Peyer's patch (tissue), 4 donors: ENCODE data around the gene FGGY.

Experiments
- POLR2A ChIP-seq, 2 donors: fragments of 450-650 bp; IDR thresholded peaks; one replicate each; pipeline ENCODE4 v1.5.1; 2017; ENCODE audit warnings: antibody characterized with exemption in 2 of 2, mild to moderate bottlenecking in 2 of 2, moderate library complexity in 2 of 2
- TF ChIP-seq, protein P1 (sequence below), 6 experiments: fragments of 450-650 bp in 4 of 6; fragments of 200-600 bp in 2 of 6; sonication (generic) in 1 of 6; IDR thresholded peaks; one replicate each; pipeline ENCODE4 v1.5.1; 2017 to 2019; ENCODE audit warnings: antibody characterized with exemption in 6 of 6, mild to moderate bottlenecking in 3 of 6, moderate library complexity in 1 of 6

GRCh38 chr1:59686170-59686569, 389.3 kb downstream of the FGGY start:
- TF ChIP-seq, protein P1, sequence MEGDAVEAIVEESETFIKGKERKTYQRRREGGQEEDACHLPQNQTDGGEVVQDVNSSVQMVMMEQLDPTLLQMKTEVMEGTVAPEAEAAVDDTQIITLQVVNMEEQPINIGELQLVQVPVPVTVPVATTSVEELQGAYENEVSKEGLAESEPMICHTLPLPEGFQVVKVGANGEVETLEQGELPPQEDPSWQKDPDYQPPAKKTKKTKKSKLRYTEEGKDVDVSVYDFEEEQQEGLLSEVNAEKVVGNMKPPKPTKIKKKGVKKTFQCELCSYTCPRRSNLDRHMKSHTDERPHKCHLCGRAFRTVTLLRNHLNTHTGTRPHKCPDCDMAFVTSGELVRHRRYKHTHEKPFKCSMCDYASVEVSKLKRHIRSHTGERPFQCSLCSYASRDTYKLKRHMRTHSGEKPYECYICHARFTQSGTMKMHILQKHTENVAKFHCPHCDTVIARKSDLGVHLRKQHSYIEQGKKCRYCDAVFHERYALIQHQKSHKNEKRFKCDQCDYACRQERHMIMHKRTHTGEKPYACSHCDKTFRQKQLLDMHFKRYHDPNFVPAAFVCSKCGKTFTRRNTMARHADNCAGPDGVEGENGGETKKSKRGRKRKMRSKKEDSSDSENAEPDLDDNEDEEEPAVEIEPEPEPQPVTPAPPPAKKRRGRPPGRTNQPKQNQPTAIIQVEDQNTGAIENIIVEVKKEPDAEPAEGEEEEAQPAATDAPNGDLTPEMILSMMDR (IDR thresholded peaks at IDR 0.05): no peak
- TF ChIP-seq POLR2A (IDR thresholded peaks at IDR 0.05): no peak
